Activated CD4-positive, CD25-positive, alpha-beta regulatory T cell treated with anti-CD3 and anti-CD28 coated beads, Interleukin-2, amount 50 U/mL, for 24 hours (primary cell): ENCODE data around the gene BIN2.

Source experiments
- ATAC-seq, 2 donors: fragments of 150-1000 bp; cut with Tn5 transposase; one replicate each; pipeline ENCODE4 v1.10.0; 2021; ENCODE audit warnings: mild to moderate bottlenecking in 1 of 2, moderate library complexity in 1 of 2

The BIN2 gene

DNA sequence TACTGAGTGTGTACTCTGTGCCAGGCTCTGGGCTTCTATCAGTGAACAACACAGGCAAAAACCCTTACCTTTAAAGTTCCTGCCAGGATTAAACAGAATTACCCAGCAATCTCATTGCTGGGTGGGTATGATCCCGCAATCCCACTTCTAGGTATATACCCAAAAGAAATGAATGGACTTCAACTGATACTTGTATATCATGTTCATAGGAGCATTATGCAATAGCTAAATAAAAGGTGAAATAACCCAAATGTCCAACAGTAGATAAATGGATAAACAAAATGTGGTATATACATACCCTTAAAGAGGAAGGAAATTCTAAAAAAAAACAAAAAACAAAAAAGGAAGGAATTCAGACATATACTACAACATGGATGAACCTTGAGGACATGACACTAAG lies 70.7 kb downstream of the BIN2 start:
- no peak for ATAC-seq

DNA sequence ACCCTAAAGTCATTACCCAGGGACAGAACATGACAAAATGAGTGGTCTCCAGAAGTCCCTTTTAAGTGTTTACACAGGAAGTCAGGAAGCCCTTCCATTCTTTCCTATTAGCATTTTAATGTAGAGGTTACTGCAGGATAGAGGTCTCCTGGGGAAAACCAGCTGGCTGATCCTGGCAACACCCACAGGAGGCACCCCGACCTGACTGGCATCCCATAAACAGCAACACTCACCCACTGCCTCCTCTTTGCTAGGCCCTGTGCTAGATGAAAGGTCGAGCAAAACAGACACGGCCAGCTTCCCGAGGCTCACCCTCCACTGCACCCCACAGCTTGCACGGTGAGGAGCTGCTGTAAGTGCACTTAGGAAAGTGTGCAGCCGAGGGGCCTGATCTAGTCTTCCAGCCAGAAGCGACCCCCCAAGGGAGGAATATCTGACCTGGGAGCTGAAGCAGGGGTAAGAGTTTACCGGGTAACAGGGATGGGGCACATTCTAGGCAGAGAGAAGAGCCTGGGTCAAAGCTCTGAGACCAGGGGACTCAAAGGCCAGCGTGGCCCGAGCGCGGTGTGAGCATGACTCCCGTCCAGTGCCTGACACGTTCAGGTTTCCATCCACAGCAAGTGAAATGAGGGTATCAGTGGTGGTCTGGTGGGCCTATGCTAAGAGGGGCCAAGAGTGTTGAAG lies 76.3 kb downstream of the BIN2 start:
- no peak for ATAC-seq

DNA sequence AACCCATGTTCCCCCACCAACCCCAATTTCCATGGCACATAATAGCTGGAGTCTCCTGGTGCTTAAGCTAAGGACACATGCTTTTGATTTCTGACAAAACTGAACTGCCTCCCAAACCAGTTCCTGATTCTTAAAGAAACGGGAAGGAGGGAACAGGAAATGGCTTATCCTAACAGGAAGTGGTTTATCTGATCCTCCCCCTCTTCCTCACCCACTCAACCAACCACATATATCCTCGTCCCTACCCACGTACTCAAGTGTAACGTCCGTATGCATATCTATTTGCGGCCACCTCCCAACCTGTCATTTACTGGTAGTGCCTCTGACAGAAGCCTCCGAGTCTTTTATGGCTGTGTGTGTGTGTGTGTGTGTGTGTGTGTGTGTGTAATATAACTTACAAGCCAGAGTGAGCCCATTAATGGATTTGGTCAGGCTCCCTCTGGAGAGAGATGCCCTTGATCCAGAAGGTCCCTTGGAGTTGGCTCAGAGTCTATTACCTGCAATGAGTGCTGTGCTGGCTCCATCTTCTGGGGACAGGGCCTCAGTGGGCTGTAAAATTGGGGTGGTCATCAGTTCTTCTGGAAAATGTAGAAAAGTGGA lies 77.6 kb downstream of the BIN2 start:
- peak; percentile 63 to 69 for ATAC-seq

DNA sequence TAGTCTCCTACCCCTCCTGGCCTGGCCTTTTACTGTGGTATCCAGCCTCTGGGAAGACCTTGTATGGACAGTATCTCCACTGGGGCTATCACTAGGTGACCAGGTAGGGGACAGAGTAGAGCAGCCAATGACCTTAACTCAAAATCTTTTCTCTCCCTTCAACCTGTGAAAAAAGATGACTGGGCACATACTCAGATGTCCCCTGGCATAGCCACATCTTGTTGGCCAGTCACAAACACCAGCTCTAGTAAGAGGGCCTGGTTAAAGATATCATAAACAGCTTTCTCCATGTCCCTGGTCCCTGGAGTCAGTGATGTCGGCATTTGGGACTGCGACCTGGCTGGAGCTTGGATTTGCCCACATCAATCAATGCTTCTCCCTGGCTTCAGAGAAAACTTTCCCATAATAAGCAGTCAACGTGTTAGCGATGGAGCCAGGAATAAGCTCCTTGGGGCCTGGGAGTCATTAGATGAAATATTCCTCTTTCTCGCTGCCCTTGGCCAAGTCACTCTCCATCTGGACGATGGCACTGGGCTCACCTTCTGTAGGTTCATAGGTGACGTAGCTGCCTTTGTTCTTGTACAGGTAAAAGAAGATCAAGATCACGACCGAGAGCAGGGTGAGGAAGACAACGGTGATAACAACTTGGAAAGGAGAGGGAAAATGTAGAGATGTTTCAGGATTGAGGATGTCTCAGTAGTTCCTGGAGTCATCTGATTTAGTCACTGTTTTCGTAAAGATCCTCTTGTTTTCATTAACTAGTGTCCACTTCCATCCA lies 78.3 kb downstream of the BIN2 start:
- no peak for ATAC-seq

DNA sequence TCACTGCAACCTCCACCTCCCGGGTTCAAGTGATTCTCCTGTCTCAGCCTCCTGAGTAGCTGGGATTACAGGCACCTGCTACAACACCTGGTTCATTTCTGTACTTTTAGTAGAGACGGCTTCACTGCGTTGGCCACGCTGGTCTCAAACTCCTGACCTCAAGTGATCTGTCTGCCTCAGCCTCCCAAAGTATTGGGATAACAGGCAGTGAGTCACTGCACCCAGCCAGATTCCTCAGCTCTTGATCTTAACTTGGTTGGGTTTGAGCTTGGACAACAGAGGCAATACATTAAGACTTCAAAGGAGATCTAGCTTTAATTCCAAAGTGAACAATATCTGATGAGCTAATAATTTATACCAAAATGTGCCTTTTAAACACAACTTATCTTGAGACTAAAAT lies 79.7 kb downstream of the BIN2 start:
- no peak for ATAC-seq

DNA sequence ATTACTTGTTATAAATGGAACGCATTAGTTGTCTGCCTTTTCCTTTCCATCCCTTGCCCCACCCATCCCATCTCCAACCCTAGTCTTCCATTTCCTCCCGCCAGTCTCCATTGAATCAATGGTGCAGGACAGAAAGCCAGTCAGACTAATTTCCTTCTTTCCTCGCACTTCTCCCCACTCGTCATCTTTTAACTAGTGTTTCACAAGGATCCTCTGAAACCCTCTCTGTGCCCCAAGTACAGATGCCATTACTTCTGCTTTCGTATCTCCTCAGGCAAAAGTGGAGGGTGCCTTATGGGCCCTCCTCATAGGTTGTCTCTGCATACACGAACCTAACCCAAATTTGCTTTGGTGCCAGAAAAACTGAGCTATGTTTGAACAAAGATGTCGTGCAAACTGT lies 81.1 kb downstream of the BIN2 start:
- ATAC-seq, result no peak

DNA sequence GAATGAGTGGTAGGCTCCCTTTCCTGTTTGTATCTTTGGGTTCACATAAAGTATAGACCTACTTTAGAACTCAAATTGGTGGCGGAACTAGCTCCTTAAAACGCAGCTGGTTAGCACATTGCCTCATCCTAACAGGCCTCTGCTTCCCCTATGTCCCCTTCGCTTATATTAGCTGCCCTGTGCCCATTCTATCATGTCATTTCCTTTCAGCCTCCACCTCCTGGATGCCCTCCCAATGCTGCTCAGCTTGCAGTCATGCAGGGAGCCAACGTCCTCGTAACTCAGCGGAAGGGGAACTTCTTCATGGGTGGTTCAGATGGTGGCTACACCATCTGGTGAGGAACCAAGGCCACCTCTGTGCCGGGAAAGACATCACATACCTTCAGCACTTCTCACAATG lies 81.9 kb downstream of the BIN2 start:
- no peak for ATAC-seq

DNA sequence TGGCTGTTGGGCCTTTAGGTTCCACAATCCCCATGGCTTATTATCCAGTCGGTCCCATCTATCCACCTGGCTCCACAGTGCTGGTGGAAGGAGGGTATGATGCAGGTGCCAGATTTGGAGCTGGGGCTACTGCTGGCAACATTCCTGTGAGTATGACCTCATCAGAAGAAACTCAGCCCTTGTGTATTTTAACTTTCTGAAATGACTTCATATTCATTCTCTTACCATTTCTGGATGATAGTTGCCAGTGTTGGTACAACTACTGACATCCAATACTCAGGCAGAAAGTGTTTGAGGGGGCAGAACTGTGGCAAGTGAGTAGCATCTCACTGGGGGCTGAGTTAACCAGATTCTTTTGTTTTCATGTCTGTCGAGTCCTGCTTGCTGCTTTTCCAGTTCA lies 83.0 kb downstream of the BIN2 start:
- ATAC-seq, result no peak

DNA sequence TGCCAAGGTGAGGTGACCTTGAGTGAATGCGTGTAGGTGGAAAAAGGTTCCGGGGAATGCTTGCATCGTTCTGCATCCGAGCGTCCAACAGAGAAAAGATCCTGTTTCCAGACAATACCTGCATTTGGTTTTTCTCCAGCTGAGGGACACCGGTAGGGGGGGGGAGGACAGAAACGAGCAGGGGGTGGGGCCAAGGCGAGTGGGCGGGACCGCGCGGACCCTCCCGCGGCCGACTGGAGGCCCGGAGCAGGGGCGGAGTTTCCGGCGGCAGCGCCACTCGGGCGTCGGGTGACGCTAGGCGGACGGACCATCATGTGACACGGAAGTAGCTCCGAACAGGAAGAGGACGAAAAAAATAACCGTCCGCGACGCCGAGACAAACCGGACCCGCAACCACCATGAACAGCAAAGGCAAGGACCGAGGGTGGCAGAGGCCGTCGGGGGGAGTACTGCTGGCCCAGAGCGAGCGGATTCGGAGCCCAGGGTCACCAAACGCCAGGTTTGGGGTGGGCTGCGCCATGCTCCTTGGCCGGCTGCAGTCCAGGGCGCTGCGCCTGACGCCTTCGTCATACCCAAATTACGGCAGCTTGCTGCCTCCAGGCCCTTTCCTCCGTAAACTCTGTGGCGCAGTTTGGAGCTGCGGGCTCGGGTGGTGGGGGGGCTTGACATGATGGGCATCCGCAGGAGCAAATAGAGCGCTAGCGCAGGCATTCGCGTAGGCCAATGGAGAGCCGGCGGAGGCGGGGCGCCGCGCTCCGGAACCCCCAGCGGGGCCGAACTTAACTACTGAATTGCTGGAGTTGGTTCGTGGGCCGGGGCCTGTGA lies 85.3 kb downstream of the BIN2 start, which contains the start of gene DAZAP2:
TSS of gene DAZAP2 (plus strand) at position 317 of the 825 bp plus-strand sequence. CDS start at position 399, 82 bp downstream.
- peak; percentile 94 to 96 for ATAC-seq

DNA sequence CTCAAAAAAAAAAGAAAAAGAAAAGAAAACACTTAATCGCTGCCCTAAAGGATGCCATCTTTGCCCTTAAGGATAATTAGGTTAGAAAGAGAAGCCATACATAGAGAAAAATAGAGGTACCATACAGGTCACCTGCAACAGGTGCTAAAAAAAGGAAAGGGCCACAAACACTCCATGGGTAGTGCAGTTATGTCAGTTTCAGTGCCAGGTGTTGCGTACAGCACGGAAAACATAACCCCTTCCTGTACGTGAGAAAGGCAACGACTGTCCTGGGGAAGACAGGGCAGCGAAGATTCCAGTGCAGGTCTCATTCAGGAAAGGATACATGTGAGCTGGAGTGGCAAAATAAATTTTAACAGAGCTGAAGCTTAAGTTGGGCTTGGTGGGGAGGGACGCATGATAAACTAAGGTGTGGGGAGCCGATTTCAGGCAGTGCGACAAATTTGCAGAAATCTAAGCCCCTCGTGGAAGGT lies 85.9 kb downstream of the BIN2 start:
- no peak for ATAC-seq

DNA sequence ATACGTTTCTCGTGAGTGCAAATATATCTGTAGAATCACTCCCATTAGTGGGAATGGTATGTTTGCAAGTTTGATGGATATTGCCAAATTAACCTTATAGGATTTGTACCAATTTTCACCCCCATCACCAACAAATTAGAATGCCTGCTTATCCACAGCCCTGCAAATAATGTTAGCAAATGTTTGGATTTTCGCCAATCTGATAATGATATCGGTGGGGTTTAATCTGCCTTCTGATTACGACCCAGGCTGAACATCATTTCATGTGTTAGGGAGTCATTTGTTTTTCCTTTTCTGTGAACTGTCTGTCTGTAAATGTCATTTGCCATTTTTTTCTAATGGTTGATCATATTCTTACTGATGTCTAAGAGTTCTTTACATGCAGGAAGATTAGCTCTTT lies 89.4 kb downstream of the BIN2 start:
- no peak for ATAC-seq

DNA sequence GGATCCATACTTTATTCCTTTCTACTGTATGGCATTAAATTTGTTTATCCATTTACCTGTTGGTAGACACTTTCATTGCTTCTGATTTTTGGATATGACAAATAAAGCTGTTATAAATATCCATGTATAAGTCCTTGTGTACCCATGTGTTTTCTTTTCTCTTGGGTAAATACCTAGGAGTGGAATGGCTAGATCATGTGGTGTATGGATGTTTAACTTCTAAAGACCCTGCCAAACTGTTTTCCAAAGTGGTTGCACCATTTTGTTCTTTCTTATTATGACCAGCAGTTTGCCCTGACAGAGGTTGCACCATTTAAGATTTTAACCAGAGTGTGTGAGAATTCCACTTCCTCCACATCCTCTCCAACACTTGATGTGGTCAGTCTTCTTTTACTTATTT lies 91.3 kb downstream of the BIN2 start:
- ATAC-seq, result no peak
